Memory B cell (primary cell): ENCODE measurements around the gene TTC39A.
"Not testable (repeated sequence)": the region's sequence is repeated elsewhere in the genome, so short reads cannot be mapped to it uniquely, and the experiment has no call there.

ENCODE experiments used
- ATAC-seq: fragments of 150-1000 bp; cut with Tn5 transposase; 2 replicates; pipeline ENCODE4 v1.10.0; 2021; ENCODE audit warnings: low read depth, mild to moderate bottlenecking, moderate library complexity
- DNase-seq, 2 donors: peaks; one replicate each; pipeline ENCODE4 v3.0.0; 2022; ENCODE audit warnings: low spot score in 2 of 2
- H3K27ac Mint-ChIP-seq: one replicate; pipeline ENCODE4 v1.8.0; 2022; ENCODE audit warnings: mild to moderate bottlenecking, moderate library complexity, mixed read lengths
- H3K27me3 Mint-ChIP-seq: one replicate; pipeline ENCODE4 v1.8.0; 2022; ENCODE audit warnings: mixed read lengths
- H3K36me3 Mint-ChIP-seq: one replicate; pipeline ENCODE4 v1.8.0; 2022; ENCODE audit warnings: mild to moderate bottlenecking, mixed read lengths
- H3K4me1 Mint-ChIP-seq: one replicate; pipeline ENCODE4 v1.8.0; 2022; ENCODE audit warnings: mixed read lengths
- H3K4me3 Mint-ChIP-seq: one replicate; pipeline ENCODE4 v1.8.0; 2022; ENCODE audit warnings: mild to moderate bottlenecking, moderate library complexity, mixed read lengths
- H3K9me3 Mint-ChIP-seq: one replicate; pipeline ENCODE4 v1.8.0; 2022; ENCODE audit warnings: mixed read lengths

TTC39A gene

DNA sequence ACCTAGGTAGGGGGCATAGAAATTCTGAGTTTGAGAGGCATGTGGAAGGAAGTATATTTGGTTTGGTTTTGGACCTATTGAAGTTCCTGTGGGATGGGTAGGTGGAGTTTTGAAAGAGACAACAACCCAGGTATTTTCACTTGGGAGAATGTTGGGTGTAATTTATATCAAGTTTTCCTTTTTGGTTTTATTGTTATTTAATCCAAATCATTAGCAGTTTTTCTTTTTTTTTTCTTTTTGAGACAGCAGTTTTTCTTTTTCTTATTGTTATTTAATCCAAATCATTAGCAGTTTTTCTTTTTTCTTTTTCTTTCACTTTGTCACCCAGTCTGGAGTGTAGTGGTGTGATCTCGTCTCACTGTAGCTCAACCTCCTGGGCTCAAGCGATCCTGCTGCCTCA is 64.2 kb downstream of the TTC39A start:
- DNase-seq (no peak), ATAC-seq (no peak)
- Mint-ChIP-seq H3K9me3 (no peaks in the 10 kb centered on the region), H3K27ac (no peak overlapping the region), H3K4me3 (no peak overlapping the region), H3K27me3 (no peaks in the 10 kb centered on the region), H3K36me3 (peaks cover 6% of the 10 kb centered on the region), H3K4me1 (peaks cover 19% of the 10 kb centered on the region)

GRCh38 chr1:51265618-51266017 is 64.7 kb downstream of the TTC39A start:
- Mint-ChIP-seq H3K9me3 (no peaks in the 10 kb centered on the region), H3K27me3 (no peaks in the 10 kb centered on the region), H3K36me3 (peaks cover under 1% of the 10 kb centered on the region), H3K4me3 (no peak overlapping the region), H3K4me1 (peaks cover 23% of the 10 kb centered on the region), H3K27ac (no peak overlapping the region)
- DNase-seq (no peak), ATAC-seq (no peak)

DNA sequence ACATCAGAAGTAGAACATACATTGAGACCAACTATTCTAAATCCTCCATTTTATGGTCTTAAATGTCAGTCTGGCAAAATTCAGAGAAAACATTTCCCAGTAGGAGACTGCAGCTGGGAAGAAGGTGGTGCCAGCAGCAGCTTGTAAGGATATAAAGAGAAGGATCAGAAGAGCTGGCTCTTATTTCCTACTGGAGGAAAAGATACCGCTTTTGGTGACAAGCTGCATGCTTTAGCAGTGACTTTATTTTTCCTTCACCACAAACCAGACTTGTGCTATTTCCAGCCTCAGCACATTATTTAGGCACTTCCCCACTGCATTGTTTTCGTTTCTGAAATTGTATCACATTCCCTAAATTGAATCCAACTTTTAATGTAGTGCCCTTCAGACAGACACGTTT is 65.9 kb downstream of the TTC39A start:
- Mint-ChIP-seq H3K9me3 (no peaks in the 10 kb centered on the region), H3K36me3 (no peaks in the 10 kb centered on the region), H3K27ac (no peak overlapping the region), H3K27me3 (no peaks in the 10 kb centered on the region), H3K4me3 (no peak overlapping the region), H3K4me1 (peaks cover 27% of the 10 kb centered on the region)
- ATAC-seq (no peak), DNase-seq (no peak)

DNA sequence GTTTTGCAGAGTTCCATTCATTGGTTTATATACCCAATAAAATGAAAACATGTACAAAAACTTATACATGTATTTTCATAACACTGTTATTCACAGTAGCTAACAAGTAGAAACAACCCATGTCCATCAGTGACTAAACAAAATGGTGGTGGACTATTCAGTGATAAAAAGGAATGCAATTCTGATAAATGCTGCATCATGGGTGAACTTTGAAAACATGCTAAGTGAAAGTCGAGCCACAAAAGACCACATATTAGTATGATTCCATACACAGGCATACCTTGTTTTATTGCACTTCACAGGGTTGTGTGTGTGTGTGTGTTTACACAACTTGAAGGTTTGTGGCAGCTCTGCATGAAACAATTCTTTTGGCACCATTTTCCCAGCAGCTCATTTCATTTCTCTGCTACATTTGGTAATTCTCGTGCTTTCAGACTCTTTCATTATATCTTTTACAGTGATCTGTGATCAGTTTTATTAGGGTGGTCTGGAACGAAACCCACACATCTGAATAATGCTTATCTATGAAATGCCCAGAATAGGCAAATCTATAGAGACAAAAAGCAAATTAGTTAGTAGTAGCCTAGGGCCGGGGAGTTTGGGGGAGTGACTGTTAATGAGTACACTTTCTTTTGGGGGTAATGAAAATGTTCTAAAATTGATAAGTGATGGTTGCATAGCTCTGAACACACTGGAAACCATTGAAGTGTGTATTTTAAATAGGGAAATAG is 67.0 kb downstream of the TTC39A start:
- Mint-ChIP-seq H3K4me3 (no peak overlapping the region), H3K4me1 (peaks cover 28% of the 10 kb centered on the region), H3K27ac (no peak overlapping the region), H3K27me3 (no peaks in the 10 kb centered on the region), H3K36me3 (no peaks in the 10 kb centered on the region), H3K9me3 (no peaks in the 10 kb centered on the region)
- ATAC-seq (no peak), DNase-seq (no peak)

GRCh38 chr1:51255331-51255730 is 75.0 kb downstream of the TTC39A start:
- no peak for ATAC-seq
- peaks cover 2% of the 10 kb centered on the region for H3K36me3 Mint-ChIP-seq
- H3K27ac Mint-ChIP-seq = no peak overlapping the region
- DNase-seq = no peak
- H3K4me3 Mint-ChIP-seq = no peak overlapping the region
- no peaks in the 10 kb centered on the region for H3K27me3 Mint-ChIP-seq
- H3K4me1 Mint-ChIP-seq = peaks cover 11% of the 10 kb centered on the region
- no peaks in the 10 kb centered on the region for H3K9me3 Mint-ChIP-seq

- Mint-ChIP-seq H3K4me3 (no peak overlapping the region), H3K27ac (no peak overlapping the region), H3K36me3 (peaks cover 2% of the 10 kb centered on the region), H3K4me1 (peaks cover 10% of the 10 kb centered on the region), H3K9me3 (no peaks in the 10 kb centered on the region), H3K27me3 (no peaks in the 10 kb centered on the region)
- no peak for DNase-seq
- no peak for ATAC-seq
These were observed 76.7 kb downstream of the TTC39A start for GRCh38 chr1:51253691-51254090.

DNA sequence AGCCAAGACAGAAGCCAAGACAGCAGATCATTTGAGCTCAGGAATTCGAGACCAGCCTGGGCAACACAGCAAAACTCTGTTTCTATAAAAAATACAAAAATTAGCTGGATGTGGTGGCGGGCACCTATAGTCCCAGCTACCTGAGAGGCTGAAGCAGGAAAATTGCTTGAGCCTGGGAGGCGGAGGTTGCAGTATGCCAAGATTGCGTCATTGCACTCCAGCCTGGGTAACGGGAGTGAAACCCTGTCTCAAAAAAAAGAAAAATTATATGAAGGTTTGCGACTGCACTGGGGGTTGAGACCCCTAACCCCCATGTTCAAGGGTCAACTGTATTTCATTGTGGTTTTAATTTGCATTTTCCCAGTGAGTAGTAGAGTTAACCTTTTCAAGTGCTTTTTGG is 78.0 kb downstream of the TTC39A start:
- ATAC-seq (no peak), DNase-seq (no peak)
- no peak overlapping the region for H3K4me3 Mint-ChIP-seq
- H3K27me3 Mint-ChIP-seq = no peaks in the 10 kb centered on the region
- H3K27ac Mint-ChIP-seq = no peak overlapping the region
- peaks cover 2% of the 10 kb centered on the region for H3K36me3 Mint-ChIP-seq
- no peaks in the 10 kb centered on the region for H3K9me3 Mint-ChIP-seq
- peaks cover 8% of the 10 kb centered on the region for H3K4me1 Mint-ChIP-seq

- H3K27me3 Mint-ChIP-seq, ATAC-seq, DNase-seq, H3K9me3 Mint-ChIP-seq, H3K36me3 Mint-ChIP-seq, H3K4me3 Mint-ChIP-seq, H3K27ac Mint-ChIP-seq: not testable (repeated sequence)
- peaks cover 17% of the 10 kb centered on the region for H3K4me1 Mint-ChIP-seq
These were observed 79.2 kb downstream of the TTC39A start for GRCh38 chr1:51251165-51251564.

GRCh38 chr1:51250729-51251128 is 79.6 kb downstream of the TTC39A start:
- H3K27me3 Mint-ChIP-seq = not testable (repeated sequence)
- H3K4me1 Mint-ChIP-seq = peaks cover 14% of the 10 kb centered on the region

GRCh38 chr1:51249445-51249844 is 80.9 kb downstream of the TTC39A start:
- DNase-seq = no peak
- Mint-ChIP-seq H3K36me3 (peaks cover 6% of the 10 kb centered on the region), H3K27me3 (no peaks in the 10 kb centered on the region), H3K4me1 (peaks cover 14% of the 10 kb centered on the region), H3K4me3 (no peak overlapping the region), H3K27ac (no peak overlapping the region), H3K9me3 (no peaks in the 10 kb centered on the region)
- ATAC-seq = no peak

More at GRCh38 chr1:51250729-51251128, 79.6 kb downstream of the TTC39A start:
- not testable (repeated sequence) for H3K36me3 Mint-ChIP-seq, ATAC-seq, H3K4me3 Mint-ChIP-seq, H3K27ac Mint-ChIP-seq, DNase-seq, H3K9me3 Mint-ChIP-seq

DNA sequence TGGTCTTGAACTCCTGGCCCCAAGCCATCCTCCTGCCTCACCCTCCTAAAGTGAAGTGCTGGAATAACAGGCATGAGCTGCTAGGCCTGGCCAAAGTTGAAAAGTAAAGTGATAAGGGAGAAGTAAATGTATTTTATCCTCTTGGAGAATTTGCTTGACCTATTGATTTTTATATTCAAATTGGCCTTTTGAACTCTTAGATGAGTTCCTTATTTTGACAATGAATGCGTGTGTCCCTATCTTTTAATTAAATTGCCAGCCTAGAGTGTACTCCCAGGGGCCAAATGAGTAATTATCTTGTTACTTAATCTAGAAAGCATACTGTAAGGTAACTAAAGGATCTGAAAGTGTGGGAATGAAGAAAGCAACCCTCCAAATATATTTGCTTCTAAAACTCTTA is 82.9 kb downstream of the TTC39A start:
- no peak overlapping the region for H3K4me3 Mint-ChIP-seq

DNA sequence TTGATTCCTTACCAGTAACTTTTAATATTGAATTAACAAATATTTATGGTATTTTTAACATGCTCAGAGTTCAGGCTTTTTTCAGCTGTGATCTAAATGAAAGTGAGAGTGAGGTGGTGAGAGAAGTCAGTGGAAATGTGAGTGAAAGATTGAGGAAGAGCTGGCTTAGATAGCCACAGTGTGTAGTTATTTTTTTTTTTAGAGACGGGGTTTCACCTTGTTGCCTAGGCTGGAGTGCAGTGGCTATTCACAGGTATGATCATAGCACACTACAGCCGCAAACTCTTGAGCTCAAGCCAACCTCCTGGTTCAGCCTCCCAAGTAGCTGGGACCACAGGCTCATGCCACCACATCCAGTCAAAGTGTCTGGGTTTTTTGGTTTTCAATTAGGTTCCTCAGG is 83.3 kb downstream of the TTC39A start:
- H3K27ac Mint-ChIP-seq = peak overlapping the region; percentile 41
- H3K9me3 Mint-ChIP-seq = no peaks in the 10 kb centered on the region
- H3K4me1 Mint-ChIP-seq = peaks cover 19% of the 10 kb centered on the region
- no peak for DNase-seq
- ATAC-seq = peak; percentile 62
- H3K27me3 Mint-ChIP-seq = no peaks in the 10 kb centered on the region
- no peak overlapping the region for H3K4me3 Mint-ChIP-seq
- H3K36me3 Mint-ChIP-seq = peaks cover 4% of the 10 kb centered on the region

More for the DNA sequence above, 82.9 kb downstream of the TTC39A start:
- ATAC-seq (no peak), DNase-seq (no peak)
- Mint-ChIP-seq H3K36me3 (peaks cover 5% of the 10 kb centered on the region), H3K4me1 (peaks cover 19% of the 10 kb centered on the region), H3K9me3 (no peaks in the 10 kb centered on the region), H3K27ac (peak overlapping the region; percentile 41), H3K27me3 (no peaks in the 10 kb centered on the region)

DNA sequence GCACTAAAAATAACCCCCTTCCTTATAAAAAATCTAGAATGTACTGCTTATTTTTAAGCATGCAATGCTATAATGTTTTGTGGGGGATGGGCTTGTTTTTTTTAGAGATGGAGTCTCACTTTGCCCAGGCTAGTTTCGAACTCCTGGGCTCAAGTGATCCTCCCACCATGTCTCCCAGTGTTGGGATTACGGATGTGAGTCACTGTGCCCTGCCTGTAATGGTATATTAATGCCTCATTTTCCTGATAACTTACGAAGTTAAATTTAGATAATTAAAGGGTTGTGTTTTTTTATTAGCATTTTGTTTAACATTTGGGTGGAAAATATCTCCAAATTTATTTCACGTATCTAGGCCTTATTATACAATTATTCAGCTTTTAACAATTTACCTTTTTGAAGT is 87.8 kb downstream of the TTC39A start:
- Mint-ChIP-seq H3K4me1 (peaks cover 31% of the 10 kb centered on the region), H3K27me3 (no peaks in the 10 kb centered on the region), H3K4me3 (no peak overlapping the region), H3K36me3 (peaks cover 6% of the 10 kb centered on the region), H3K9me3 (no peaks in the 10 kb centered on the region), H3K27ac (no peak overlapping the region)
- DNase-seq = no peak
- ATAC-seq = no peak

DNA sequence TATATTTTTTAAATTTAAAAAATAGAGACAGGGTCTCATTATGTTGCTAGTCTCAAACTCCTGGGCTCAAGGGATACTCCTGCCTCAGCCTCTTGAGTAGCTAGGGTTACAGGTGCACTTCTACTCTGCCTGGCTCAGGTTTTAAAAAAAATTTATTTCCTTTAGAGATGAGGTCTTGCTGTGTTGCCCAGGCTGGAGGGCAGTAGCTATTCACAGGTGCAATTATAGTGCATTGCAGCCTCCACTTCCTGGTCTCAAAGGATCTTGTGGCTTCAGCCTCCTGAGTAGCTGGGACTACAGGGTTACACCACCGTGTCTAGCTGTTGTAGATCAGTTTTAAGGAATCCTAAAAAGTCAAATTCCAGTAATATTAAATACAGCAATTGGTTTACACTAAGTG is 89.2 kb downstream of the TTC39A start:
- no peak for DNase-seq

DNA sequence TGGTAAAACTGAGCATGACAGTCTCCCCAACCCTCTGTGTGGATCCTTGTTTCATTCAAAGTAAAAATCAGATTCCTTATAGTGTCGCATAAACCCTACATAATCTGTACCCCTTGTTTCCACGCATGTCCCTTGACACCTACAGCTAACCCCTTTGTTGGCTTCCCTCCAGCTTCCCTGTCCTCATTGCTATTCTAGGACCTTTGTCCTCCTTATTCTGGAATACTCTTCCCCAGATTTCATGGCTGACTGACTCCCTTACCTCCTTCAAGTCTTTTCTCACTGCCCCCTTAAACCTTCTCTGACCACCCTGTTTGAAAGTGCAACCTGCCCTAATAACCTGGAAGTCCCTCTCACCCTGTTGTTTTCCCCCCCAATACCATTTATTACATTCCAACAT is 90.3 kb downstream of the TTC39A start:
- ATAC-seq (no peak), DNase-seq (no peak)
- Mint-ChIP-seq H3K4me1 (peaks cover 29% of the 10 kb centered on the region), H3K27me3 (no peaks in the 10 kb centered on the region), H3K27ac (no peak overlapping the region), H3K4me3 (no peak overlapping the region), H3K36me3 (peaks cover 2% of the 10 kb centered on the region), H3K9me3 (no peaks in the 10 kb centered on the region)

More for the DNA sequence above, 89.2 kb downstream of the TTC39A start:
- no peak for ATAC-seq
- H3K9me3 Mint-ChIP-seq = no peaks in the 10 kb centered on the region
- H3K36me3 Mint-ChIP-seq = peaks cover 3% of the 10 kb centered on the region
- H3K4me1 Mint-ChIP-seq = peaks cover 21% of the 10 kb centered on the region
- no peak overlapping the region for H3K4me3 Mint-ChIP-seq
- no peaks in the 10 kb centered on the region for H3K27me3 Mint-ChIP-seq
- no peak overlapping the region for H3K27ac Mint-ChIP-seq
